Activated CD8-positive, alpha-beta memory T cell treated with anti-CD3 and anti-CD28 coated beads, Interleukin-2, amount 50 U/mL, for 4 hours (primary cell): ENCODE measurements around the gene ARNT2.

ENCODE experiments used
- DNase-seq: peaks from one replicate; pipeline ENCODE4 v3.0.0-alpha.2; 2020

Gene ARNT2

GRCh38 chr15:80526556-80527340 is 122.6 kb downstream of the ARNT2 start:
- DNase-seq = no peak

GRCh38 chr15:80527406-80527805 is 123.2 kb downstream of the ARNT2 start:
- no peak for DNase-seq

- DNase-seq = no peak
These were observed 123.8 kb downstream of the ARNT2 start for GRCh38 chr15:80527961-80528360.

GRCh38 chr15:80530737-80531365 is 126.7 kb downstream of the ARNT2 start:
- DNase-seq = no peak

GRCh38 chr15:80531388-80531787 is 127.2 kb downstream of the ARNT2 start:
- no peak for DNase-seq

GRCh38 chr15:80531796-80532195 is 127.6 kb downstream of the ARNT2 start:
- DNase-seq = no peak

- no peak for DNase-seq
These were observed 129.7 kb downstream of the ARNT2 start for GRCh38 chr15:80533790-80534333.

GRCh38 chr15:80536231-80536630 is 132.0 kb downstream of the ARNT2 start:
- DNase-seq = no peak

GRCh38 chr15:80536716-80537115 is 132.5 kb downstream of the ARNT2 start:
- DNase-seq = no peak

GRCh38 chr15:80545078-80545477 is 140.9 kb downstream of the ARNT2 start:
- DNase-seq = no peak

GRCh38 chr15:80547264-80547663 is 143.1 kb downstream of the ARNT2 start:
- DNase-seq = no peak

GRCh38 chr15:80549191-80549590 is 145.0 kb downstream of the ARNT2 start:
- DNase-seq = no peak

GRCh38 chr15:80549654-80550053 is 145.5 kb downstream of the ARNT2 start:
- DNase-seq = no peak

GRCh38 chr15:80550219-80550907 is 146.2 kb downstream of the ARNT2 start:
- DNase-seq = no peak

- DNase-seq = no peak
These were observed 146.7 kb downstream of the ARNT2 start for GRCh38 chr15:80550908-80551260.

GRCh38 chr15:80551348-80551747 is 147.2 kb downstream of the ARNT2 start:
- DNase-seq = no peak

- no peak for DNase-seq
These were observed 150.4 kb downstream of the ARNT2 start for GRCh38 chr15:80554560-80554959.

GRCh38 chr15:80556694-80557367 is 152.6 kb downstream of the ARNT2 start:
- DNase-seq = no peak

GRCh38 chr15:80557441-80558234 is 153.5 kb downstream of the ARNT2 start:
- no peak for DNase-seq

- DNase-seq = no peak
These were observed 154.6 kb downstream of the ARNT2 start for GRCh38 chr15:80558631-80559319.

GRCh38 chr15:80559320-80559693 is 155.1 kb downstream of the ARNT2 start:
- no peak for DNase-seq

- DNase-seq = no peak
These were observed 155.6 kb downstream of the ARNT2 start for GRCh38 chr15:80559761-80560160.
